WERI-Rb-1 (cell line): ENCODE results near the gene ITGA11.
A peak's percentile ranks its signal among the peaks of the same experiment; 100 is the strongest.

Experiments
- DNase-seq: peaks from one replicate; pipeline ENCODE4 v3.0.0-alpha.2; 2020
- H3K27ac ChIP-seq: fragments of 250-450 bp; sonication (Bioruptor Pico); 2 replicates; pipeline ENCODE4 v1.5.1; 2020; ENCODE audit warnings: mild to moderate bottlenecking, moderate library complexity
- H3K27me3 ChIP-seq: fragments of 250-450 bp; sonication (Bioruptor Pico); 2 replicates; pipeline ENCODE4 v1.5.1; 2021; ENCODE audit warnings: mild to moderate bottlenecking, low read depth, moderate library complexity; ENCODE audit not compliant: insufficient read depth, severe bottlenecking
- H3K36me3 ChIP-seq: fragments of 250-450 bp; sonication (Bioruptor Pico); 2 replicates; pipeline ENCODE4 v1.5.1; 2020; ENCODE audit warnings: mild to moderate bottlenecking, moderate library complexity
- H3K4me3 ChIP-seq: 2 replicates; pipeline ENCODE4 v1.5.1; 2011; ENCODE audit warnings: low read depth, mild to moderate bottlenecking, control low read depth, low read length
- H3K9me3 ChIP-seq: fragments of 250-450 bp; sonication (Bioruptor Pico); 2 replicates; pipeline ENCODE4 v1.5.1; 2021; ENCODE audit warnings: mild to moderate bottlenecking, moderate library complexity; ENCODE audit not compliant: severe bottlenecking
- CTCF ChIP-seq: IDR thresholded peaks from 2 replicates; pipeline ENCODE4 v1.5.1; 2011; ENCODE audit warnings: low read depth, mild to moderate bottlenecking, control low read depth, inconsistent platforms, low read length

Gene ITGA11

GRCh38 chr15:68414206-68414555 lies 17.8 kb downstream of the ITGA11 start:
- no peak overlapping the region for H3K4me3 ChIP-seq
- no peak for DNase-seq
- H3K36me3 ChIP-seq = no peaks in the 10 kb centered on the region
- no peaks in the 10 kb centered on the region for H3K9me3 ChIP-seq
- H3K27ac ChIP-seq = no peak overlapping the region
- no peak for TF ChIP-seq CTCF
- H3K27me3 ChIP-seq = no peaks in the 10 kb centered on the region

- H3K36me3 ChIP-seq = no peaks in the 10 kb centered on the region
- H3K27ac ChIP-seq = no peak overlapping the region
- no peaks in the 10 kb centered on the region for H3K27me3 ChIP-seq
- no peak for DNase-seq
- no peaks in the 10 kb centered on the region for H3K9me3 ChIP-seq
- H3K4me3 ChIP-seq = no peak overlapping the region
- TF ChIP-seq CTCF = no peak
Observed at GRCh38 chr15:68413363-68414205, 18.4 kb downstream of the ITGA11 start.

GRCh38 chr15:68412218-68412617 lies 19.7 kb downstream of the ITGA11 start:
- no peaks in the 10 kb centered on the region for H3K36me3 ChIP-seq
- no peak overlapping the region for H3K4me3 ChIP-seq
- no peaks in the 10 kb centered on the region for H3K9me3 ChIP-seq
- DNase-seq = no peak
- no peak for TF ChIP-seq CTCF
- no peak overlapping the region for H3K27ac ChIP-seq
- no peaks in the 10 kb centered on the region for H3K27me3 ChIP-seq

- TF ChIP-seq CTCF = no peak
- H3K36me3 ChIP-seq = no peaks in the 10 kb centered on the region
- H3K9me3 ChIP-seq = no peaks in the 10 kb centered on the region
- no peak overlapping the region for H3K4me3 ChIP-seq
- no peak for DNase-seq
- H3K27me3 ChIP-seq = no peaks in the 10 kb centered on the region
- H3K27ac ChIP-seq = peak overlapping the region; percentile 53
Observed at GRCh38 chr15:68411735-68412134, 20.2 kb downstream of the ITGA11 start.

GRCh38 chr15:68411343-68411675 lies 20.7 kb downstream of the ITGA11 start:
- Histone ChIP-seq H3K27ac (peak overlapping the region; percentile 53), H3K27me3 (no peaks in the 10 kb centered on the region), H3K36me3 (no peaks in the 10 kb centered on the region), H3K4me3 (no peak overlapping the region), H3K9me3 (no peaks in the 10 kb centered on the region)
- peak; percentile 61 for DNase-seq
- no peak for TF ChIP-seq CTCF
